ENCODE measurements around the gene STRADB. TPM values are rescaled to one million over a fixed set of nuclear protein-coding genes. Genes with fewer than 3 reads are reported as not detected.

The STRADB gene
- total RNA-seq, 4 donors from 2014 or later = 5.4 to 27.2 (median 22.0) TPM

- H3K4me1 ChIP-seq = no peaks in the 10 kb centered on the region
- no peaks in the 10 kb centered on the region for H3K36me3 ChIP-seq
- H3K27me3 ChIP-seq = no peaks in the 10 kb centered on the region
- H3K27ac ChIP-seq = no peak overlapping the region
- TF ChIP-seq CTCF (IDR thresholded peaks at IDR 0.05) = no peak
- no peak for TF ChIP-seq POLR2A (IDR thresholded peaks at IDR 0.05)
- H3K9me3 ChIP-seq = no peaks in the 10 kb centered on the region
- H3K4me3 ChIP-seq = no peak overlapping the region
- intact Hi-C loops (cut with DNase I; ENCODE audit: low total_unique reads) = no loop called here
- DNase-seq = no peak
Observed at GRCh38 chr2:201522965-201523364, 71.4 kb downstream of the STRADB start.

GRCh38 chr2:201523506-201523905 lies 72.0 kb downstream of the STRADB start:
- Histone ChIP-seq H3K27ac (no peak overlapping the region), H3K4me1 (no peaks in the 10 kb centered on the region), H3K36me3 (no peaks in the 10 kb centered on the region), H3K27me3 (no peaks in the 10 kb centered on the region), H3K4me3 (no peak overlapping the region), H3K9me3 (no peaks in the 10 kb centered on the region)
- intact Hi-C loops (cut with DNase I; ENCODE audit: low total_unique reads) = no loop called here
- DNase-seq = no peak
- TF ChIP-seq POLR2A (IDR thresholded peaks at IDR 0.05) = no peak

Small RNA genes lying within 50 kb of the gene (small RNA-seq; reads per million reads assigned to genes)
- not detected for gene RF00019

Other genes with a start within 250 kb of the STRADB start
- 100 to 1,000 TPM in 1 of 4 donors, 10 to 100 TPM in 2, 1 to 10 TPM in 1; 2.6 to 111 (median 20.7) TPM for gene CASP8, start 191.2 kb upstream of the STRADB start, total RNA-seq
- gene FLACC1, start 94.4 kb upstream of the STRADB start, total RNA-seq = 1 to 10 TPM in 2 of 4 donors, under 1 TPM in 1, not detected in 1; 0.26 to 2.0 (median 1.5) TPM
- 10 to 100 TPM; 31.8 to 54.9 (median 38.2) TPM for gene TRAK2, start 282 bp upstream of the STRADB start, total RNA-seq
- 10 to 100 TPM in 3 of 4 donors, 1 to 10 TPM in 1; 7.2 to 52.1 (median 26.0) TPM for gene TMEM237, start 191.8 kb downstream of the STRADB start, total RNA-seq
- gene MPP4, start 246.9 kb downstream of the STRADB start, total RNA-seq = under 1 TPM in 2 of 4 donors, not detected in 2; 0.24 to 0.97 TPM